HK-2 (cell line): ENCODE measurements around the gene TIRAP.
"Not testable (repeated sequence)": the region's sequence is repeated elsewhere in the genome, so short reads cannot be mapped to it uniquely, and the experiment has no call there.

Experiments
- DNase-seq: peaks from one replicate; pipeline ENCODE4 v3.0.0-alpha.2; 2018; ENCODE audit not compliant: unreplicated experiment

TIRAP gene

DNA sequence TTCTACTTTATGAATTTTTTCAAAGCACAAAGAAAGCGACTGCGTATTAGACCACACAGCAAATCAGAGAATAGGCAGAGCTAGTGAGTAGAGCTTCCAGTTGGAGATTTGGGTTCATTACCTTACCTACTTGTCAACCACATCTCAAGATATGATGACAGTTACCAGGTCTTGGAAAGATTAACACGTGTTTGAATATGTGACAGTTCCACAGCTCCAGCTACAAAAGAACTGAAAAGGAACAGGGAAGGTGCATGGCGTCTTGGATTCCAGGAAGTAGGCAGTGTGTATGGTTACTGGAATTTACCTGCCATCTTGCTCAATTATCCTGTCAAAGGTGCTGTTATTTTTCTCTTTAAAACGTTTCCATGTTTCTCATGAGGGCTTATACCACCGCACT, 5.3 kb downstream of the TIRAP start:
- no peak for DNase-seq

DNA sequence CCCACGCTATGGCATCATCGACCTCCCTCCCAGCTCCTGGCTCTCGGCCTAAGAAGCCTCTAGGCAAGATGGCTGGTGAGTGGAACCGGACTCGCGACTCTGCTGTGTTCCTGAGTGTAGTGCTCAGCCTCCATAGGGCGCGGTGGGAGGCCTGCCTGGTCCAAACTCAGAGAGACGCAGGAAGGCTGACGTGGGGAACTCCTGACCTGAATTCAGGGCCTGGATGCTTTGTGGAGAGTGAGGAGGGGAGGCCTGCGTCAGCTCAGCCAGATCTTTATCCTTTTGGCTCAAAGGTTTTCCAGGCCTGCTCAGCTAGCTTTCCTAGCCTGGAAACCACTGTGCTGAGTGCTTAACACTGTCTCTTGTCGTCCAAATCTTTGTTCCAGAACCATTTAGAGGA, 8.0 kb downstream of the TIRAP start:
- no peak for DNase-seq

DNA sequence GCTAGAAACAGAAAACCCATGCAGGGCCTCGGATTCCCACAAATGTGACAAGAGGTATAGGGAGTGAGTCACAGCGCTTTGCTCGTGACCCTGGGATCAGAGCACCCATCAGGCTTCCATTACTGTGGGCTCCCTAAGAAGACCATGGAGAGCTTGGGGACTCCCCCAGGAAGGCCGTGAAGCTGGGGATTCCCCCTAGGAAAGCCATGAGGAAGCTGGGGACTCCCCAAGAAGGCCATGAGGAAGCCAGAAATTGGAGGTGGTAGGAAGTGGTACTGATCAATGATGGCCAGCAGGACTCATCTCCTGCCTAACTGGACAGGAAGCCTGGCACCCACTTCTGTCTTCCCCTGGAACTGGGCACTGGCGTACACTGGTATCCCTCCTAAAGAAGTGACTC, 10.8 kb downstream of the TIRAP start:
- DNase-seq, result no peak

DNA sequence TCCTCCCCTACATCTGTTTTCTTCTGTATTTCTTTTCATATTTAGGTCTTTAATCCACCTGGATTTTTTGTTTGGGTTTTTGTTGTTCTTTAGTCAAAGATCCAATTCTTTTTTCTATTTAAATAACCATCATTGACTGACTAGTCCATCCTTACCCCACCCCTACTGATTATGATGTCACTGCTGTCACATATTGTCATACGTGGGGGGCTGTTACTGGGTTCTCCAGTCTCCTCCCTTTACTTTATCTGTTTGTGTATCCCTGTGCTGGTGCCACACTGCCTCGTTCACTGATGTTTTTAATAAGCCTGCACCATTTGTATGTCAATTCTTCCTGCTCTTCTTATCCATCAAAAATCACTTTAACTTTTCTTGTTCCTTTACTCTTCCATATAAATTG, 14.1 kb downstream of the TIRAP start:
- DNase-seq, result no peak

DNA sequence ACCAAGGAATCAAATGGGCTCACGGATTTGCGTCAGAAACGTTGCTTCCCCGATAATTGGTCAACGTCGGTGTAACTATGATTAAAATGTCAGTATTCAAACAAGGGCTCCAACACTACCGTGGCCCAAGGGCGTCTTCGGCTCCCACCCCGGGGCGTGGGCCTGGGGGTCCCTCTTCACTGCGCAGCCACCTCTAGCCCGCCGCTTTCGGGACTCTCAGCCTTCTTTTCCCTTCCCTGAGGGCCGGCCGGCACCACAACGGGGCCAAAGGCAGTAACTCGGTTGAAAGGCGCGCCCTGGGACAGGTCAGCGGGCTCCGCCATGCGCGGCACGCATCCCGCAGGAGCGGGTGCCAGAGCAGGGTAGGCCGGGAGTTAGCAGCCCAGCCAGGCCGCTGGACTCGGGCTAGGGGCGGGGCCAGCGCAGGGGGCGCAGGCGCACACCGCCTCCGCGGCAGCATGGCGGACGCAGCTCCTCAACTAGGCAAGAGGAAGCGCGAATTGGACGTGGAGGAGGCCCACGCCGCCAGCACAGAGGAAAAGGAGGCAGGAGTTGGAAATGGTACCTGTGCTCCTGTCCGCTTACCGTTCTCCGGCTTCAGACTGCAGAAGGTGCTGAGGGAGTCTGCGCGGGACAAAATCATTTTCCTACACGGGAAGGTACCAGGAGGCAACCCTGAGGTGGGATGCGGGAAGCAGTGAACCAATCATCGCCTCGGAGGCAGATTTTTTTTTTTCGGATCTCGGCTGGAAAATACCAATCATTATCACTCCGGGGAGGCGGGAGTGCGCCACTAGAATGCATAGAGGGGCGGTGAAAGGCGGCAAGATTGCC, 20.9 kb downstream of the TIRAP start, which contains the start of gene DCPS:
Gene DCPS (plus strand): TSS at position 438 of the 834 bp plus-strand sequence. CDS start 21 bp downstream, at position 459.
- peak; percentile 85 for DNase-seq

DNA sequence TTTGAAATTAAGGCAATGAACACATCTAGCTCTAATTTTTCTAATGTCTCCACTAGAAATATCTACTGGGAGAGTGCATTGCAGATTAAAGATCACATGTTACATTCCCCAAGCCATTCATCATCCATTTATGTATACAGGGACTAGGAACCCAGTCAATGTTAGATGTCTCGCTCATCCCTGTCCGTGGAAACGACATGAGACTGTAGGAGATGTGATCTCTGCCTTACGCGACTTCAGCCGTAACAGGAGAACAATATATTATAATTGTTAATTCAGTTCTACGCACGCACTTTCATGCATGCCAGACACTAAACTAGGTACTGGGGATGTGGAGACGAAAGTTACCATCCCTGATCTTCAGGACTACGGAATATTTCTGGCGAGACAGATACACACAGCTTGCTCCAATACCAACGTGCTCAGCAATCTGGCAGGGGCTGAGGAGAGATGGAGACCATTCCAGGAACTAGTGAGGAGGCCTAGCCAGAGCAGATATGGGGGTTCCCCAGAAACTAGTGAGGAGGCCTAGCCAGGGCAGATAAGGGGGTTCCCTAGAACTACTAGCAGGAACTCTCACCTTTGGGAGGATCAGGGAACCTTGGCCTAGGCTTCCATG, 21.7 kb downstream of the TIRAP start:
- no peak for DNase-seq

DNA sequence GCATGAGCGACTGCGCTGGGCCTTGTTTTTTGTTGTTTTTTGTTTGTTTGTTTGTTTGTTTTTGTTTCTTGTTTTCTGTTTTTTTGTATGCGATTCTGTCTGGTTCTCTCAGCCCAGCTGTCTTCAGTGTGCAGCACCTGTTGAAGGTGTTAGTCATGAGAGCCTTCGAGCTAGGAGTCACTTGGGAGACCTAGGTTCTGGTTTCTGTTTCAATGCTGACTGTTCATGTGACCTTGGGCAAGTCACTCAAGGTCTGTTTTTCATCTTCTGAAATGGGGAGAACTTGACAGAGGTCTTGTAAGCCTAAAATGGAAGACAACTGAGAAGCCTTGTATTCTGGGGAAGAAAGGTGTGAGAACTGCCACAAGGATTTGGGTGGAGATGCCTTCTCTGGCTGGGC, 22.8 kb downstream of the TIRAP start:
- no peak for DNase-seq

DNA sequence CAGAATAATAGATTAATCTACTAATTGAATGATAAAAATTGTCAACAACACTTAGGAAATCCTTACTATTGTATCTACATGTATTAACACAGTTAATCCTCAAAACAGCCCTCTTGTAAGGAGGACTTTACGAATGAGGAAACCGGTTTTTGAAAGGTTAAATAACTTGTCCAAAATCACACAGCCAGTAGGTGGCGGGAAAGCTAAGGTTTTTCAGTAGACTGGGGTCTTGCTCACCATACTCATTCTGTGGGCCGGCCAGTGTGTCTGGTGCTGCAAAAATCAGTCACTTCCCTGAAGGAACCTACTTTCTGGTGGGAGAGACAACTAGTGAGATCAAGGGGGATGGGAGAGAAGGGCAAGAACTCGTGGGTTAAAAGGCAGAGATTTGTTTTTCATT, 24.8 kb downstream of the TIRAP start:
- DNase-seq, result no peak

DNA sequence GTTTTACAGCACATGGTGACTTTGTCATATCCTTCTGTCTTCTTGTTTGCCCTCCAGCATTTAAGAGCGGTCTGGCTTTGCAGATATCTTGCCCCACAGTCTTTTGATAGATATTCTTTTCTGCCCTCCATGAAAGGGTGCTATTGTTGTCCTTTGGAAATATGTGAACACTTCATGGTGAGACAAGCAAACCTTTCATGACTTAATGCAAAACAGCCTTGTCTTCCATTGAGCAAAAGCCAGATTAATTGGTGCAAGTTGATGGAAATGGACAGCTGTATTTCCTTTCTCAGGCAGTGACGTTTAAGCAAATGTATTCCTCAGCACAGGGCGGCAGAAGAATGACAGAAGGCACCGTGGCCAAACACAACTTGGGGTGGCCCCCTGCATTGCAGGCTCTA, 25.4 kb downstream of the TIRAP start:
- no peak for DNase-seq

DNA sequence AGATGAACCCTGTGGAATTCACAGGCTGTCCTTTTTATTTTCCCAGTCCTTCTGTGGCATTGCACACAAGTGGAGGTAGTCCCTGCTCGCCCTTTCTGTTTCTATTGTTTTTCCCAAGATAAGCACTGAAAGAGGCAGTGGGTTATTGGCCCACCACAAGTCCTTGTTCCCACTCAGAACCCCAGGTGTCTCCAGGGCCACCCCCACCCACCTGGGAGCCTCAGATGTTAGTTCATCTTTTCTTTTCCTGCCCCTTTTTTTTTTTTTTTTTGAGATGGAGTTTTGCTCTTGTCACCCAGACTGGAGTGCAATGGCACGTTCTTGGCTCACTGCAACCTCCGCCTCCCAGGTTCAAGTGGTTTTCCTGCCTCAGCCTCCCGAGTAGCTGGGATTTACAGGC, 25.9 kb downstream of the TIRAP start:
- DNase-seq, result not testable (repeated sequence)

DNA sequence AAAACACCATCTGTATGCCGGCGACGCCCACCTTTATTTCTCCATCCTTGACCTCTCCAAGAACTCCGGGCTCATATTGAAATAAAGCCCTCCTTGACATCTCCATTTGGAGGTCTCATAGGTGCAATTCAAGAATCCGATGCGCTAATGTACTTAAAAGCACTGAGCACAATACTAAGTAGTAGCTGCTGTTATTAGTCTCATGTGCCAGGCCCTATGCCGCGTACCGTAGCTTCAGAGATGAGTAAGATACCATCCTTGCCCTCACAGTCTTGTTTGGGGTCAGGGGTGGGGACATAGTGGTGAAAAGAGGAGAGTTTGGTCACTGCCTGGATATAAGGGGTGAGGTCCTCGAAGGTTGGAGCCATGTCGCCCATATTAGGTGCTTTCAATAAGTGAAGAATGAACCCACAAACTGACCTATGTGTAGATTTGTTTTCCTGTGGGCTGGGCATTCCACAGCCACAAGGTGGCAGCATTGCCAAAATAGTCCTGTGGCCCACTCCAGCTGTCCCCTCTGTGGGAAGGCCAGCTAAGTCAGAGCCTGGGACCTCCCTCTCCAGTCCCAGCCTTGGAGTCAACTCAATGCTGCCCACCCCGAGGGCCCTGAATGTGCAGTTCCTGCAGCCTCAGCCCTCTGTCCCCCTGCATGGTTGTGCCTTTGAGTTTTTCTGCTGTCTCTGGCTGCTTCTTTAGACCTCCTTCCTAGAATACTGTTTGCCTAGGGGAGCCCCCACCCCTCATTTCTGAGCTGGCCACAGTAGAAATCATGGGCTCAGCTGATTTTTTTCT, 27.5 kb downstream of the TIRAP start:
- DNase-seq, result peak; percentile 55

DNA sequence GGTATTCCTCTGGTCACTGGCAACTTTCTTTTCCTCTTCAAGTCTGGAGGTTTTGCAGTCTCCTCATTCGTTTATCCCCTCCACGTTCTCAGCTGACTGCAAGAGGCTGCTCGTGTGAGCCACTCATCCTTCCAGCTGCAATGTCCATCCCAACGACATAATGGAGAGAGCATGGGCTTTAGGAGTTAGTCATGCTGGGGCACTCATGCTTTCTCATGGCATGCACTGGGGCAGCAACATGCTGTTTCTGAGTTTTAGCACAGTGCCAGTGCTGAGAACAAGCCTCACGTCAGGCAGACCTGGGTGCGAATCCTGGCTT, 28.1 kb downstream of the TIRAP start:
- DNase-seq, result no peak

DNA sequence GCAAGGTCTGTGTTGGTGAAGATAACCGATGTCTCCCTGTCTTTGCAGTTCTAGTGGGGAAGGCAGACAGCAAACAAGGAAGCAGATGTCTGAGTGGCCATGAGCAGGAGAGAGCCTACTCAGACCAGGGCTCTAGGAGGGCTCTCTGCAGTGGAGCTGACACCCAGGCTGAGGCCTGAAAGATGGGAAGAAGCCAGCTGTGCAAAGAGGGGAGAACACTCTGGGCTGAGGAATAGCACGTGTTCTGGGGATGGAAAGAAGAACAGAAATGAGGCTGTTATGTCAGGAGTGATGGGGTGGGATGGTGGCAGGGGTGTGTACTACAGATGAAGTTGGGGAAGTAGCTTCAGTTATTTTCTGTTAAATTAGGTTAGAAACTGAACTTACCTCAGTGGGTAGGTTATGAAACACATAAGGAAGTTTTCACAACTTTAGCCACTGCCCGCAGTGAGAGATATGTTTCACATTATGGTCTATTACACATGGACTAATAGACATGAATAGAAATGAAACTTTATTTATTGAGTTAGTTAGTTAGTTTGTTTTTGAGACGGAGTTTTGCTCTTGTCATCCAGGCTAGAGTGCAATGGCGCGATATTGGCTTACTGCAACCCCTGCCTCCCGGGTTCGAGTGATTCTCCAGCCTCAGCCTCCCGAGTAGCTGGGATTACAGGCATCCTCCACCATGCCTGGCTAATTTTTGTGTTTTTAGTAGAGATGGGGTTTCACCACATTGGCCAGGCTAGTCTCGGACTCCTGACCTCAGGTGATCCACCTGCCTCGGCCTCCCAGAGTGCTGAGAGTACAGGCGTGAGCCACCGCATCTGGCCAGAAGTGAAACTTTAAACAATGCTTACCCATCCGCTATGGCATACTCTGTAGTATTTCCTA, 28.8 kb downstream of the TIRAP start:
- no peak for DNase-seq

DNA sequence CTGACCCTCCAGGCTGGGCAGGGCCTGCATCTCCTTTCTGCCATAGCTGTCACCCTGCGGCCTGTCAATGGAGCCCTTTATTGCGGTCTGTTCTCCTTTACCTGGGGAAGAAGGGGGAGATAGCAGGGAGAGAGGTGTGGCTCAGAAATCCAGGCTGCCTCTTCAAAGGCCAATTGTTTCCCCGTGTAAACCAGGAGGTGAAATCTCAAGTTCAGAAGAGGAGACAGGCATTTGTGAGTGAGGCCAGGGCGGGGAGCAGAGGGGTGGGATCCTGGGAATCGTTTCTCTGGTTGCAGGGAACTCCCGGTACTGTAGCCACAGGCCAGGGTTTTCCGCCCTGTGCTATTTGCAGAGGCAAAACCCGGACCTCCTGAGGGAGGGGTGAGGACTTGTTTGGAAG, 30.1 kb downstream of the TIRAP start:
- DNase-seq, result no peak

DNA sequence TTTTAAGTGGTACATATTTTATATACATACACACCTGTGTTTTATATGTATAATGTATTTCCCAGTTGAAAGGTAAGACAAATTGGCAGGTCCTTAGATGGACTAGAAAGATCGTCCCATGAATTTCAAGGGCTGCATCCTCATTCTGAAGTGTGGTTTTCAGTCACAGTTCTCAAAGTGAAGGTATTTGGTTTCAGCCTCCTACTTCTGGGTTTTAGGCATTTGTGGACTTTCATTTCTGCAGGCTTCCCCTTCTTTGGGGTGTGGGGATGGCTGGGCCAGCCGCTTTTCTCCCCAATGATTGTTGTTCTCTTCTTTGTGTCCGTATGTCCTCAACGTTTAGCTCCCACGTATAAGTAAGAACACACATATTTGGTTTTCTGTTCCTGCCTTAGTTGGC, 30.9 kb downstream of the TIRAP start:
- no peak for DNase-seq

DNA sequence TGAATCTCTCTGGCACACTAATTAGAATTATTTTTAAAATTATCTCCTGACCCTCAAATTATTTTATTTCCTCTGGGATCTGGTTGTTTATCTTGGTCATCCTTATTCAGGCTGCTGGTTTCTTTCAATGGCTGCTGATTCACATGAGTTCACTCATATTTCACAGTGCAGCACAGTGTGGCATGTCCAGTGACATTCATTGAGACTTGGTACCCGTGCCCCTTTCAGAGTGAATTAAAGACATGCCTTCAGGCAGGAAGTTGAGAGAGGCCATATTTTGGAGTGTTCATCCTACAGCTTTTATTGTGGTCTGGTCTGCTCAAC, 34.5 kb downstream of the TIRAP start:
- DNase-seq, result no peak

DNA sequence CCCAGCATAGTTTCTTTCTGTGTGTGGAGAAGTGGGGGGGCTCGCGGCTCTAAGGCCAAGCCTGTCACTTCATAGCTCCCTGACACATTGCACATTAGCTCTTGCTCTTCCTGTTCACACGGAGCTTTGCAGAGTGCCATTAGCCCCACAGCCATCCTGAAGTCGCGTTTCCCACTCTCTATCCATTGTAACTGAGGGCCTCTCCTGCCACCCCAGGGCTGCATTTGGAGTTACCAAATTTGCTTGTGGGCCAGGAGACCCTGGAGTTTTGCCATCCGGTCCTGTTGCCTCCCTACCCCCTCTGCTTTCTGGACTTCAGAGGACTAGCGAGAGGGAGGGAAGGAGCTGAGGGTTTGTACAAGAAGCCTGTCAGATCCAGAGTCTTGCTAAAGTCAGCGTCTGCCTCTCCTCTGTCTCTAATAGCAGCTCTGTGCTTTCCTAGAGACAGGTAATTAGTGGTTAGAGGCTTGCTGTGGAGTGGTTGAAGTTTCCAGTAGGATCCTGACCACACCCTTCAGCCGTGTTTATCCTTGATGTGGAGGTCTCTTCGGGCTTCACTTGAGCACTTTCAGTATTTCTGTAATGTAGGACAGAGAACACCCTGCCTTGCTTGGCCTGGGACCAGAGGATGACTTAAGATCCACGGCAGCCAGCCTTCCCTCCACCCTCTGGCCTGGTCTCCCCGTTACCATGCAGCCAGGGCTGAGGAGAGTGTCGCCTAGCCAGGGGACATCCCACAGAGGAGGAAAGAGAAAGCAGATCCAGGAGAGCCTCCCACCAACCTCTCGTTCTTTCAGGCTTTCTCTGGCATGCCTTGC, 35.1 kb downstream of the TIRAP start:
- DNase-seq, result no peak

DNA sequence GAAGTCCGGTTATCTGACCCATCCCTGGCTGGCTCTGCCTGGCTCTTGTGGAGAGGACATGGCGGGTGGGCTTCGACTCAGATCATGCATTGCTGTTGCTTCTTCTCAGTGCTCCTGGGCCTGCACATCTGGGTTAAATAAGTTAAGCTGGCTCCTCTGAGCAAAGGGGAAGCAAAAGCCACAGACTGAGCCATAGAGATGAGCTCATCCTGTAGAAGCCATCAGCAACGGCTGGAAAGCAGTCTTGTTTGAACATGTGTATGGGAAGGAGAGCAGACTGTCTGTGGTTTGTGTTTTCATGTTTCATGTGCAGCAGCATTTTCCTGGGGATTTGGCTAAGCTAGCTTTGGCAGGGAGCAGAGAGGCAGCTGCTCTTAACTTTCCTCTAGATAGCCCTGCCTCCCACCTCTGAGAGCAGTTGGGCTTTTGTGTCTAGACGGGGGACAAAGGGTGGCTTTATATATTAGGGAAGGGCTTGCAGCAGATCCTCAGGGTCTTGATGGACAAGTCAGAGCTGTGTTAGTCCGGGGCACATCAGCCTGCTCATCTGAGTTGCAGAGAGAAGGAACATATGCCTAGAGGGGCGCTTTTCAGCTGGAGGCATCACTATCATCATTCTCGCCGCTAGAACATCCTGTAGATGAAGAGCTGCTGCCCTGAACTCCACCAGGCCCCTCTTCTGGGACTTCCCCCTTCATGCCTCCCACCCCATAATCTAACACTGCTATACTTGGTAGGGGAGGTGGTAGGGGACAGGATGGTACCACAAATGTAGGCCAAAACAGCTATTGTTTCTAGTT, 35.9 kb downstream of the TIRAP start:
- DNase-seq, result no peak

DNA sequence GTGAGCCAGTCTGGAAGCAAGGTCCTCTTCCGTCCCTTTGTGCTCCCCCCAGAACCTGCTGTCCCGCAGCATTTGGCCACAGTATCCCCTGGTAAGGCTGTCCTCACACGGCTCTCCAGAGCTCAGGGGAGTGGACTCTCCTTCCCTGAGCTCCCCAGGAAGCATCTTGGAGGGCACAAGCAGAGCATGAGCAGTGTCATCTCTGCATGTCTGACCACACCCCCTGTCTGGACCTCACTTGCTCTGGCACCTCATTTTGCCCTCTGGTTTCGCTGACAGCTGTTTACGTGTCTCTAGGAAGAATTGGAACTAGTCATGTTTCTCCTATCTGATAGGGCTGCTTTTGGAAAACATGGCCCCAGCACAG, 36.5 kb downstream of the TIRAP start:
- DNase-seq, result no peak

DNA sequence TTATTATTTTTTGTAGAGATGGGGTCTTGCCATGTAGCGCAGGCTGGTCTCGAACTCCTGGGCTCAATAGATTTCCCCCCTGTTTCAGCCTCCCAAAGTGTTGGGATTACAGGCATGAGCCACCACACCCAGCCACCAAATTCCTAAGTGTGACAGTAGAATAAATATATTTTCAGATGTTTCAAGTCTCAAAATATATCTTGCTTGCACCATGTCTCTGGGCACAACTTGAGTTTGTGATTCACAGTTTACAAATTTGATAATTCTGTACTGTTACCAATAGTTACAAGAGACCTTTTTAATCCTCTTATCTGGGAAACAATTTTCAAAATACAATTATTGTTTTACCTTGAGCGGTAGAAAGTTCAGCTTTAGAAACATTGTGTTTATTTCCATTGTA, 40.1 kb downstream of the TIRAP start:
- no peak for DNase-seq
